Epithelial cell of proximal tubule (primary cell): ENCODE results near the gene RWDD3. TPM values are rescaled to one million over a fixed set of nuclear protein-coding genes. Genes with fewer than 3 reads are reported as not detected.

Experiments
- DNase-seq: peaks from one replicate; pipeline ENCODE4 v3.0.0-alpha.2; 2011; ENCODE audit warnings: low read depth
- H3K4me3 ChIP-seq: 2 replicates; pipeline ENCODE4 v1.5.1; 2011; ENCODE audit warnings: low read depth, mild to moderate bottlenecking, low read length
- CTCF ChIP-seq: conservative IDR thresholded peaks from 2 replicates; pipeline ENCODE4 v1.5.1; 2012; ENCODE audit warnings: low read depth, mild to moderate bottlenecking, low read length
- total RNA-seq: library from RNA; depleted of rRNA; stranded (reverse); fragments of >200 nt; gene quantifications from 2 replicates; pipeline ENCODE4 v1.2.3, GENCODE V29; 2015

Gene RWDD3
- total RNA-seq, 1 donor from 2014 or later = 16.7 TPM

GRCh38 chr1:95287825-95288224, 53.8 kb downstream of the RWDD3 start:
- no peak for DNase-seq
- no peak overlapping the region for H3K4me3 ChIP-seq
- no peak for TF ChIP-seq CTCF

Other genes with a start within 250 kb of the RWDD3 start
- 1.1 and 1.7 TPM in 2 replicates for gene ALG14, start 161.3 kb upstream of the RWDD3 start, total RNA-seq
- gene TLCD4, start 116.9 kb upstream of the RWDD3 start, total RNA-seq = 3.2 and 5.4 TPM in 2 replicates